ENCODE data around the gene BCL7A. TPM values are rescaled to one million over a fixed set of nuclear protein-coding genes. Genes with fewer than 3 reads are reported as not detected.

BCL7A gene
- total and polyA plus RNA-seq, 4 donors, result 3.5 to 8.3 (median 4.9) TPM

DNA sequence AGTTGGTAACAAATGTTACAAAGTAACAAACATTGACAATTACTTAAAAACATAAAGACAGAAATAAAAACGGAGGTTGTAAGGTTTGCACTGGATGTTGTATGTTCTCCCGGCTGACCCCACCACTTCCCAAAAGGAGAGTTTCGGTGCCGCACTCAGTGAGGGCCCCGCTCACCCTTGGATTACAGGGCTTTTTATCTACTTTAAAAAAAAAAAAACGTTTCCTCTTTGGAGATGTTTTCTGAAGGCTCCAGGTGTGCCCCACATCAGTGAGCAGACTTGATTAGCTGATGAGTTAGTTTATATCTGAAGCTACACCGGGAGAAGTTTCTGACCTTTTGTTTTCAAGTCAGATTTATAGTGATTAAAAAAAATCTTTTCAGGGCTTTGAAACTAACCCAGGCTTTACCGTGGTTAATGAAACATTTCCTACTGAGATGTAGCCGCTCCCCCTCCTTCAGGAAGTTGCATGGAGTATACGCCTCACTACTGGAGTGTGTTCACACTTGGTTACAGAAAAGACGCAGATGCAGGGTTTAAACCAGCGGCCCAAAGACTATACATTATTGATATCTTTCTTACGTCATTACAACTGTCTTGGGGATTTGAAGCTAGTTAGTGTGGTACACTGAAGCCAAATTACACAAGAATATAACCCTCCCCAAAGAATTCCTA, 38.0 kb upstream of the BCL7A start:
- no peak overlapping the region for H3K4me3 ChIP-seq (ENCODE audit: low read depth in 1 of 3, low read length in 3 of 3)
- no peak overlapping the region for H3K27ac ChIP-seq (ENCODE audit: low read depth in 1 of 2, low read length in 2 of 2)
- H3K9ac ChIP-seq (ENCODE audit: low read depth in 1 of 2, low read length in 2 of 2), result no peak overlapping the region
- no peaks in the 10 kb centered on the region for H3K27me3 ChIP-seq (ENCODE audit: control insufficient read depth in 4 of 4, insufficient read depth in 4 of 4, low read length in 3 of 4)
- DNase-seq (ENCODE audit: low spot score), result no peak
- 64% methylated on average over 13 of the region's 13 CpGs for WGBS
- H3K9me3 ChIP-seq (ENCODE audit: control insufficient read depth in 4 of 4, low read length in 3 of 4), result no peaks in the 10 kb centered on the region
- no peaks in the 10 kb centered on the region for H3K36me3 ChIP-seq (ENCODE audit: control insufficient read depth in 4 of 4, insufficient read depth in 3 of 4, low read depth in 1 of 4, low read length in 3 of 4)
- TF ChIP-seq, protein P1, sequence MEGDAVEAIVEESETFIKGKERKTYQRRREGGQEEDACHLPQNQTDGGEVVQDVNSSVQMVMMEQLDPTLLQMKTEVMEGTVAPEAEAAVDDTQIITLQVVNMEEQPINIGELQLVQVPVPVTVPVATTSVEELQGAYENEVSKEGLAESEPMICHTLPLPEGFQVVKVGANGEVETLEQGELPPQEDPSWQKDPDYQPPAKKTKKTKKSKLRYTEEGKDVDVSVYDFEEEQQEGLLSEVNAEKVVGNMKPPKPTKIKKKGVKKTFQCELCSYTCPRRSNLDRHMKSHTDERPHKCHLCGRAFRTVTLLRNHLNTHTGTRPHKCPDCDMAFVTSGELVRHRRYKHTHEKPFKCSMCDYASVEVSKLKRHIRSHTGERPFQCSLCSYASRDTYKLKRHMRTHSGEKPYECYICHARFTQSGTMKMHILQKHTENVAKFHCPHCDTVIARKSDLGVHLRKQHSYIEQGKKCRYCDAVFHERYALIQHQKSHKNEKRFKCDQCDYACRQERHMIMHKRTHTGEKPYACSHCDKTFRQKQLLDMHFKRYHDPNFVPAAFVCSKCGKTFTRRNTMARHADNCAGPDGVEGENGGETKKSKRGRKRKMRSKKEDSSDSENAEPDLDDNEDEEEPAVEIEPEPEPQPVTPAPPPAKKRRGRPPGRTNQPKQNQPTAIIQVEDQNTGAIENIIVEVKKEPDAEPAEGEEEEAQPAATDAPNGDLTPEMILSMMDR (IDR thresholded peaks at IDR 0.05; ENCODE audit: low read depth, low read length, missing input control), result no peak
- TF ChIP-seq NR2F2 (IDR thresholded peaks at IDR 0.05), result no peak
- no peak for TF ChIP-seq JUND (IDR thresholded peaks at IDR 0.05)
- no peak for TF ChIP-seq HNF4G (IDR thresholded peaks at IDR 0.05)
- TF ChIP-seq FOXA1 (IDR thresholded peaks at IDR 0.05), result no peak
- TF ChIP-seq TAF1 (conservative IDR thresholded peaks at IDR 0.05), result no peak
- TF ChIP-seq, protein P2, sequence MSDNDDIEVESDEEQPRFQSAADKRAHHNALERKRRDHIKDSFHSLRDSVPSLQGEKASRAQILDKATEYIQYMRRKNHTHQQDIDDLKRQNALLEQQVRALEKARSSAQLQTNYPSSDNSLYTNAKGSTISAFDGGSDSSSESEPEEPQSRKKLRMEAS (IDR thresholded peaks at IDR 0.05), result no peak
- TF ChIP-seq GABPA (IDR thresholded peaks at IDR 0.05 in 1 of 2, conservative IDR thresholded peaks at IDR 0.05 in 1 of 2), result no peak
- no peak for TF ChIP-seq HNF4A (conservative IDR thresholded peaks at IDR 0.05)
- TF ChIP-seq, protein P3, sequence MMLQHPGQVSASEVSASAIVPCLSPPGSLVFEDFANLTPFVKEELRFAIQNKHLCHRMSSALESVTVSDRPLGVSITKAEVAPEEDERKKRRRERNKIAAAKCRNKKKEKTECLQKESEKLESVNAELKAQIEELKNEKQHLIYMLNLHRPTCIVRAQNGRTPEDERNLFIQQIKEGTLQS (IDR thresholded peaks at IDR 0.05), result no peak
- TF ChIP-seq, protein P4, sequence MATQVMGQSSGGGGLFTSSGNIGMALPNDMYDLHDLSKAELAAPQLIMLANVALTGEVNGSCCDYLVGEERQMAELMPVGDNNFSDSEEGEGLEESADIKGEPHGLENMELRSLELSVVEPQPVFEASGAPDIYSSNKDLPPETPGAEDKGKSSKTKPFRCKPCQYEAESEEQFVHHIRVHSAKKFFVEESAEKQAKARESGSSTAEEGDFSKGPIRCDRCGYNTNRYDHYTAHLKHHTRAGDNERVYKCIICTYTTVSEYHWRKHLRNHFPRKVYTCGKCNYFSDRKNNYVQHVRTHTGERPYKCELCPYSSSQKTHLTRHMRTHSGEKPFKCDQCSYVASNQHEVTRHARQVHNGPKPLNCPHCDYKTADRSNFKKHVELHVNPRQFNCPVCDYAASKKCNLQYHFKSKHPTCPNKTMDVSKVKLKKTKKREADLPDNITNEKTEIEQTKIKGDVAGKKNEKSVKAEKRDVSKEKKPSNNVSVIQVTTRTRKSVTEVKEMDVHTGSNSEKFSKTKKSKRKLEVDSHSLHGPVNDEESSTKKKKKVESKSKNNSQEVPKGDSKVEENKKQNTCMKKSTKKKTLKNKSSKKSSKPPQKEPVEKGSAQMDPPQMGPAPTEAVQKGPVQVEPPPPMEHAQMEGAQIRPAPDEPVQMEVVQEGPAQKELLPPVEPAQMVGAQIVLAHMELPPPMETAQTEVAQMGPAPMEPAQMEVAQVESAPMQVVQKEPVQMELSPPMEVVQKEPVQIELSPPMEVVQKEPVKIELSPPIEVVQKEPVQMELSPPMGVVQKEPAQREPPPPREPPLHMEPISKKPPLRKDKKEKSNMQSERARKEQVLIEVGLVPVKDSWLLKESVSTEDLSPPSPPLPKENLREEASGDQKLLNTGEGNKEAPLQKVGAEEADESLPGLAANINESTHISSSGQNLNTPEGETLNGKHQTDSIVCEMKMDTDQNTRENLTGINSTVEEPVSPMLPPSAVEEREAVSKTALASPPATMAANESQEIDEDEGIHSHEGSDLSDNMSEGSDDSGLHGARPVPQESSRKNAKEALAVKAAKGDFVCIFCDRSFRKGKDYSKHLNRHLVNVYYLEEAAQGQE (IDR thresholded peaks at IDR 0.05), result no peak
- TF ChIP-seq, protein P5, sequence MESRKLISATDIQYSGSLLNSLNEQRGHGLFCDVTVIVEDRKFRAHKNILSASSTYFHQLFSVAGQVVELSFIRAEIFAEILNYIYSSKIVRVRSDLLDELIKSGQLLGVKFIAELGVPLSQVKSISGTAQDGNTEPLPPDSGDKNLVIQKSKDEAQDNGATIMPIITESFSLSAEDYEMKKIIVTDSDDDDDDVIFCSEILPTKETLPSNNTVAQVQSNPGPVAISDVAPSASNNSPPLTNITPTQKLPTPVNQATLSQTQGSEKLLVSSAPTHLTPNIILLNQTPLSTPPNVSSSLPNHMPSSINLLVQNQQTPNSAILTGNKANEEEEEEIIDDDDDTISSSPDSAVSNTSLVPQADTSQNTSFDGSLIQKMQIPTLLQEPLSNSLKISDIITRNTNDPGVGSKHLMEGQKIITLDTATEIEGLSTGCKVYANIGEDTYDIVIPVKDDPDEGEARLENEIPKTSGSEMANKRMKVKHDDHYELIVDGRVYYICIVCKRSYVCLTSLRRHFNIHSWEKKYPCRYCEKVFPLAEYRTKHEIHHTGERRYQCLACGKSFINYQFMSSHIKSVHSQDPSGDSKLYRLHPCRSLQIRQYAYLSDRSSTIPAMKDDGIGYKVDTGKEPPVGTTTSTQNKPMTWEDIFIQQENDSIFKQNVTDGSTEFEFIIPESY (IDR thresholded peaks at IDR 0.05), result no peak
- TF ChIP-seq RAD21 (IDR thresholded peaks at IDR 0.05), result no peak
- TF ChIP-seq SP1 (IDR thresholded peaks at IDR 0.05), result no peak
- TF ChIP-seq FOXA2 (IDR thresholded peaks at IDR 0.05), result no peak
- no peak for TF ChIP-seq YY1 (IDR thresholded peaks at IDR 0.05)
- TF ChIP-seq RXRA (IDR thresholded peaks at IDR 0.05), result no peak
- H3K4me1 ChIP-seq (ENCODE audit: control insufficient read depth in 4 of 4, insufficient read depth in 4 of 4, low read length in 3 of 4), result no peaks in the 10 kb centered on the region
